K562 (cell line): ENCODE measurements around the gene SATB2. TPM values are rescaled to one million over a fixed set of nuclear protein-coding genes. Genes with fewer than 3 reads are reported as not detected.

Experiments
- BCOR ChIP-seq: fragments of 450-650 bp; IDR thresholded peaks from 2 replicates; pipeline ENCODE4 v1.6.1; 2016
- CHD1 ChIP-seq: fragments of 200-600 bp; sonication (generic); IDR thresholded peaks from one replicate; pipeline ENCODE4 v1.6.1; 2012; ENCODE audit warnings: mild to moderate bottlenecking, moderate library complexity, low read length, inconsistent platforms
- FOSL1 ChIP-seq: fragments of 200-800 bp; sonication (Bioruptor generic); conservative IDR thresholded peaks from 2 replicates; pipeline ENCODE4 v1.6.1; 2016; ENCODE audit warnings: missing genetic modification characterization, missing compliant biosample characterization
- FOXJ2 ChIP-seq: fragments of 200-800 bp; sonication (Bioruptor generic); IDR thresholded peaks from 2 replicates; pipeline ENCODE4 v1.6.1; 2016; ENCODE audit warnings: missing genetic modification characterization, missing compliant biosample characterization
- HNRNPL ChIP-seq: fragments of 200-400 bp; formaldehyde crosslinking; IDR thresholded peaks from 2 replicates; pipeline ENCODE4 v1.6.1; 2017; ENCODE audit warnings: low read depth, mild to moderate bottlenecking, low read length
- HSF4 ChIP-seq: fragments of 250-450 bp; sonication (Bioruptor Pico); IDR thresholded peaks from 2 replicates; pipeline ENCODE4 v2.1.2; 2022; ENCODE audit warnings: mild to moderate bottlenecking, moderate library complexity, borderline replicate concordance
- KAT2B ChIP-seq: IDR thresholded peaks from one replicate; pipeline ENCODE4 v1.6.1; 2012; ENCODE audit warnings: low read depth, mild to moderate bottlenecking, control low read depth, inconsistent platforms, low read length, moderate library complexity
- NFATC3 ChIP-seq: fragments of 450-650 bp; IDR thresholded peaks from 2 replicates; pipeline ENCODE4 v1.6.1; 2017; ENCODE audit warnings: mild to moderate bottlenecking
- SMAD2 ChIP-seq: fragments of 150-350 bp; IDR thresholded peaks from 2 replicates; pipeline ENCODE4 v1.6.1; 2014; ENCODE audit warnings: low read depth, mild to moderate bottlenecking, low read length
- SMARCC2 ChIP-seq: fragments of 450-650 bp; IDR thresholded peaks from 2 replicates; pipeline ENCODE4 v1.6.1; 2017; ENCODE audit warnings: antibody characterized with exemption, moderate library complexity, mild to moderate bottlenecking, low read depth
- SP2 ChIP-seq: IDR thresholded peaks from 2 replicates; pipeline ENCODE4 v1.6.1; 2011; ENCODE audit warnings: mild to moderate bottlenecking, low read depth, low read length, moderate library complexity; ENCODE audit not compliant: poor library complexity, severe bottlenecking; ENCODE audit errors: extremely low read depth
- TAF9B ChIP-seq: fragments of 450-650 bp; IDR thresholded peaks from 2 replicates; pipeline ENCODE4 v1.6.1; 2018; ENCODE audit warnings: mild to moderate bottlenecking; ENCODE audit not compliant: partially characterized antibody
- ZFP1 ChIP-seq: fragments of 450-650 bp; formaldehyde crosslinking; IDR thresholded peaks from 2 replicates; pipeline ENCODE4 v1.4.0; 2020; ENCODE audit warnings: mild to moderate bottlenecking, mixed read lengths
- ZNF239 ChIP-seq: fragments of 250-450 bp; sonication (Bioruptor Pico); IDR thresholded peaks from 2 replicates; pipeline ENCODE4 v1.4.0; 2020; ENCODE audit warnings: mild to moderate bottlenecking
- polyA plus RNA-seq, 8 experiments: library from polyadenylated mRNA; depleted of rRNA in 4 of 8; stranded (reverse) in 5 of 8; unstranded in 3 of 8; fragments of >200 nt; fragmentation: Nextera tagmentation in 2 of 8; fragmentation: Illumina TruSeq in 1 of 8; extraction: Ambion mirVana in 2 of 8; extraction: Trizol in 1 of 8; gene quantifications; 2 replicates each; pipeline versions ENCODE4 v1.2.1 to v1.2.3, GENCODE V29; 2011 to 2014; ENCODE audit warnings: inconsistent platforms in 1 of 8, missing spikeins in 1 of 8
- total RNA-seq, 7 experiments: library from RNA; depleted of rRNA in 6 of 7; stranded (reverse); fragments of >200 nt in 6 of 7; fragmentation: Illumina TruSeq in 2 of 7; extraction: Trizol in 2 of 7; gene quantifications; 2 replicates each; pipeline versions ENCODE4 v1.2.1 to v1.2.3, GENCODE V29; 2011 to 2021; ENCODE audit warnings: low replicate concordance in 1 of 7
- TF ChIP-seq, protein P1 (sequence below): sonication (generic); formaldehyde crosslinking; IDR thresholded peaks from 2 replicates; pipeline ENCODE4 v1.8.1; 2023; ENCODE audit warnings: missing genetic modification reagents, mild to moderate bottlenecking, borderline replicate concordance
- TF ChIP-seq, protein P2 (sequence below): fragments of 450-650 bp; formaldehyde crosslinking; IDR thresholded peaks from 2 replicates; pipeline ENCODE4 v1.4.0; 2022; ENCODE audit warnings: mild to moderate bottlenecking, moderate library complexity
- TF ChIP-seq, protein P3 (sequence below): sonication (generic); formaldehyde crosslinking; IDR thresholded peaks from 2 replicates; pipeline ENCODE4 v1.8.1; 2023; ENCODE audit warnings: mild to moderate bottlenecking, missing genetic modification reagents
- TF ChIP-seq, protein P4 (sequence below): fragments of 250-450 bp; sonication (Bioruptor Pico); IDR thresholded peaks from 2 replicates; pipeline ENCODE4 v1.4.0; 2020; ENCODE audit warnings: borderline replicate concordance
- TF ChIP-seq, protein P5 (sequence below): fragments of 250-450 bp; sonication (Bioruptor Pico); IDR thresholded peaks from 2 replicates; pipeline ENCODE4 v1.8.0; 2021; ENCODE audit warnings: moderate library complexity, mild to moderate bottlenecking, inconsistent platforms

SATB2 gene
- total and polyA plus RNA-seq, 9 of the 15 experiments (the other 6 are each of a cell fraction or from before 2014, with no cell fraction given): 4.5 to 34.0 (median 15.1) TPM

DNA sequence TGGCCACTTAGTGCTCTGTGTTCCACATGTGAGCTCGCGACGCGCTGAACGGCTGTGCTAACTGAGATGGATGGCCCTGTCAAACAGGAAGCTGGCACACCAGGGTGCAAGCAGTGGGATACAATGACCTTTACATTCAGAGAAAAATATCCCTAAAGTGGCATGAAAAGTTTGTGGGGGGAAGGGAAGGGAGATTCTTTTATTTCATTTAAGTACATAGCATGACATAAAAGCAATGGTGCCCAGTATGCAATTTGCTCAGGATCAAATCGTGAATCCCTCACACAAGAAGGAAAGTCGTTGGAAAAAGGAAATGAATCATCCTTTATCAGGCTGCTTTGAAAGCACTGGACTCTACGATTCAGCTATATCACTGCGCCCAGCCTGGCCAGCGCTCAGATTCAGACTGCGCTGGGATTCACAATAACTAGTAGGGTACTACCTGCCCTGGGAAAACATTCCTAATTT lies 26.0 kb downstream of the SATB2 start (continued):
- TF ChIP-seq SMARCC2 (0 out of 2 replicates have a peak, but pooled peaks have one; percentile 34), HSF4 (CRISPR knock-in tag) (no peak), TAF9B (no peak), SP2 (no peak), CHD1 (no peak), NFATC3 (no peak), HNRNPL (no peak), BCOR (no peak), ZFP1 (CRISPR knock-in tag) (no peak), SMAD2 (no peak), KAT2B (no peak), FOXJ2 (tag) (no peak), FOSL1 (tag) (peak; percentile 91), ZNF239 (CRISPR knock-in tag) (no peak)
- TF ChIP-seq, protein P1, sequence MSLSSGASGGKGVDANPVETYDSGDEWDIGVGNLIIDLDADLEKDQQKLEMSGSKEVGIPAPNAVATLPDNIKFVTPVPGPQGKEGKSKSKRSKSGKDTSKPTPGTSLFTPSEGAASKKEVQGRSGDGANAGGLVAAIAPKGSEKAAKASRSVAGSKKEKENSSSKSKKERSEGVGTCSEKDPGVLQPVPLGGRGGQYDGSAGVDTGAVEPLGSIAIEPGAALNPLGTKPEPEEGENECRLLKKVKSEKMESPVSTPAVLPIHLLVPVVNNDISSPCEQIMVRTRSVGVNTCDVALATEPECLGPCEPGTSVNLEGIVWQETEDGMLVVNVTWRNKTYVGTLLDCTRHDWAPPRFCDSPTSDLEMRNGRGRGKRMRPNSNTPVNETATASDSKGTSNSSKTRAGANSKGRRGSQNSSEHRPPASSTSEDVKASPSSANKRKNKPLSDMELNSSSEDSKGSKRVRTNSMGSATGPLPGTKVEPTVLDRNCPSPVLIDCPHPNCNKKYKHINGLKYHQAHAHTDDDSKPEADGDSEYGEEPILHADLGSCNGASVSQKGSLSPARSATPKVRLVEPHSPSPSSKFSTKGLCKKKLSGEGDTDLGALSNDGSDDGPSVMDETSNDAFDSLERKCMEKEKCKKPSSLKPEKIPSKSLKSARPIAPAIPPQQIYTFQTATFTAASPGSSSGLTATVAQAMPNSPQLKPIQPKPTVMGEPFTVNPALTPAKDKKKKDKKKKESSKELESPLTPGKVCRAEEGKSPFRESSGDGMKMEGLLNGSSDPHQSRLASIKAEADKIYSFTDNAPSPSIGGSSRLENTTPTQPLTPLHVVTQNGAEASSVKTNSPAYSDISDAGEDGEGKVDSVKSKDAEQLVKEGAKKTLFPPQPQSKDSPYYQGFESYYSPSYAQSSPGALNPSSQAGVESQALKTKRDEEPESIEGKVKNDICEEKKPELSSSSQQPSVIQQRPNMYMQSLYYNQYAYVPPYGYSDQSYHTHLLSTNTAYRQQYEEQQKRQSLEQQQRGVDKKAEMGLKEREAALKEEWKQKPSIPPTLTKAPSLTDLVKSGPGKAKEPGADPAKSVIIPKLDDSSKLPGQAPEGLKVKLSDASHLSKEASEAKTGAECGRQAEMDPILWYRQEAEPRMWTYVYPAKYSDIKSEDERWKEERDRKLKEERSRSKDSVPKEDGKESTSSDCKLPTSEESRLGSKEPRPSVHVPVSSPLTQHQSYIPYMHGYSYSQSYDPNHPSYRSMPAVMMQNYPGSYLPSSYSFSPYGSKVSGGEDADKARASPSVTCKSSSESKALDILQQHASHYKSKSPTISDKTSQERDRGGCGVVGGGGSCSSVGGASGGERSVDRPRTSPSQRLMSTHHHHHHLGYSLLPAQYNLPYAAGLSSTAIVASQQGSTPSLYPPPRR (CRISPR knock-in tag): no peak
- TF ChIP-seq, protein P2, sequence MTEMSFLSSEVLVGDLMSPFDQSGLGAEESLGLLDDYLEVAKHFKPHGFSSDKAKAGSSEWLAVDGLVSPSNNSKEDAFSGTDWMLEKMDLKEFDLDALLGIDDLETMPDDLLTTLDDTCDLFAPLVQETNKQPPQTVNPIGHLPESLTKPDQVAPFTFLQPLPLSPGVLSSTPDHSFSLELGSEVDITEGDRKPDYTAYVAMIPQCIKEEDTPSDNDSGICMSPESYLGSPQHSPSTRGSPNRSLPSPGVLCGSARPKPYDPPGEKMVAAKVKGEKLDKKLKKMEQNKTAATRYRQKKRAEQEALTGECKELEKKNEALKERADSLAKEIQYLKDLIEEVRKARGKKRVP (CRISPR knock-in tag): no peak
- TF ChIP-seq, protein P3, sequence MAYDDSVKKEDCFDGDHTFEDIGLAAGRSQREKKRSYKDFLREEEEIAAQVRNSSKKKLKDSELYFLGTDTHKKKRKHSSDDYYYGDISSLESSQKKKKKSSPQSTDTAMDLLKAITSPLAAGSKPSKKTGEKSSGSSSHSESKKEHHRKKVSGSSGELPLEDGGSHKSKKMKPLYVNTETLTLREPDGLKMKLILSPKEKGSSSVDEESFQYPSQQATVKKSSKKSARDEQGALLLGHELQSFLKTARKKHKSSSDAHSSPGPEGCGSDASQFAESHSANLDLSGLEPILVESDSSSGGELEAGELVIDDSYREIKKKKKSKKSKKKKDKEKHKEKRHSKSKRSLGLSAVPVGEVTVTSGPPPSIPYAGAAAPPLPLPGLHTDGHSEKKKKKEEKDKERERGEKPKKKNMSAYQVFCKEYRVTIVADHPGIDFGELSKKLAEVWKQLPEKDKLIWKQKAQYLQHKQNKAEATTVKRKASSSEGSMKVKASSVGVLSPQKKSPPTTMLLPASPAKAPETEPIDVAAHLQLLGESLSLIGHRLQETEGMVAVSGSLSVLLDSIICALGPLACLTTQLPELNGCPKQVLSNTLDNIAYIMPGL (CRISPR knock-in tag): no peak
- TF ChIP-seq, protein P4, sequence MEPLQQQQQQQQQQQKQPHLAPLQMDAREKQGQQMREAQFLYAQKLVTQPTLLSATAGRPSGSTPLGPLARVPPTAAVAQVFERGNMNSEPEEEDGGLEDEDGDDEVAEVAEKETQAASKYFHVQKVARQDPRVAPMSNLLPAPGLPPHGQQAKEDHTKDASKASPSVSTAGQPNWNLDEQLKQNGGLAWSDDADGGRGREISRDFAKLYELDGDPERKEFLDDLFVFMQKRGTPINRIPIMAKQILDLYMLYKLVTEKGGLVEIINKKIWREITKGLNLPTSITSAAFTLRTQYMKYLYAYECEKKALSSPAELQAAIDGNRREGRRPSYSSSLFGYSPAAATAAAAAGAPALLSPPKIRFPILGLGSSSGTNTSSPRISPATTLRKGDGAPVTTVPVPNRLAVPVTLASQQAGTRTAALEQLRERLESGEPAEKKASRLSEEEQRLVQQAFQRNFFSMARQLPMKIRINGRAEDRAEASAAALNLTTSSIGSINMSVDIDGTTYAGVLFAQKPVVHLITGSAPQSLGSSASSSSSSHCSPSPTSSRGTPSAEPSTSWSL (CRISPR knock-in tag): no peak
- TF ChIP-seq, protein P5, sequence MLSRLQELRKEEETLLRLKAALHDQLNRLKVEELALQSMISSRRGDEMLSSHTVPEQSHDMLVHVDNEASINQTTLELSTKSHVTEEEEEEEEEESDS (CRISPR knock-in tag): no peak
- TF ChIP-seq, all 486 proteins: peak for 32
